Uterus (tissue), 2 donors: ENCODE data around the gene TAF1B.

Source experiments
- POLR2A ChIP-seq, 2 donors: fragments of 450-650 bp; IDR thresholded peaks; one replicate each; pipeline ENCODE4 v1.6.1; 2016; ENCODE audit warnings: antibody characterized with exemption in 2 of 2, mild to moderate bottlenecking in 1 of 2, moderate library complexity in 1 of 2
- TF ChIP-seq, protein P1 (sequence below), 4 experiments: fragments of 200-600 bp in 2 of 4; fragments of 450-650 bp in 2 of 4; sonication (generic) in 2 of 4; IDR thresholded peaks; one replicate each; pipeline ENCODE4 v1.5.1; 2016 to 2019; ENCODE audit warnings: antibody characterized with exemption in 4 of 4, mild to moderate bottlenecking in 2 of 4, moderate library complexity in 1 of 4

DNA sequence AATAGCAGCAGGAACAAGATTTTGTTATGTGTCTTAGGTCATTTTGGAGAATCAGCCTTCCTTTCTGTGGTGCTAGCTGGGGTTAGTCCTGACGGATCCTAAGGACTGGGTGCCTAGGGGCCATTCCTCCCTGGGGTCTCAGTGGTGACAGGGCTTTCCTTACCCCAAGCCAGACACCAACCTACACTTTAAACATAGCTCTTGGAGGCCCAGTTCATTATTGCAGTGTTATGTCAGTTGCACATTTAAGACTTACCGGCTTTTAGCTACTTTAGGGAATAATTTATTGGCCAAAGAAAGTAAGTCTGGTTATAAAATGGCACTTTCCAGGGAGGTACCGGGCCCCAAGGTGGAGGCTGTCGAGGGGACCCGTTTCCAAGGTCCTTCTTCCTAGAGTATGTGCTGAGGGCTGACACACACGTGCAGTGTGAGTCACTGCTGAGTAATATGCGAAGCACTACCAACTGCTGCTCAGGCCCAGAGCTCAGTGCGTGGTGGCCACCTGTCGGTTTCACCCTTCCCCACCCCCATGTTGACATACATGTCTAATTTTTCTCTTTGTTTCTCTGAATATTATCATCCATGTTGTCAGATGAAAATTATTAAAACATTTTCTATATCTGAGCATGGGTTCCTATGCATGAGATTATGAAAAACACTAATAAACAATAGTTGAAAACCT lies 71.3 kb downstream of the TAF1B start:
- no peak for TF ChIP-seq POLR2A (IDR thresholded peaks at IDR 0.05)
- TF ChIP-seq, protein P1, sequence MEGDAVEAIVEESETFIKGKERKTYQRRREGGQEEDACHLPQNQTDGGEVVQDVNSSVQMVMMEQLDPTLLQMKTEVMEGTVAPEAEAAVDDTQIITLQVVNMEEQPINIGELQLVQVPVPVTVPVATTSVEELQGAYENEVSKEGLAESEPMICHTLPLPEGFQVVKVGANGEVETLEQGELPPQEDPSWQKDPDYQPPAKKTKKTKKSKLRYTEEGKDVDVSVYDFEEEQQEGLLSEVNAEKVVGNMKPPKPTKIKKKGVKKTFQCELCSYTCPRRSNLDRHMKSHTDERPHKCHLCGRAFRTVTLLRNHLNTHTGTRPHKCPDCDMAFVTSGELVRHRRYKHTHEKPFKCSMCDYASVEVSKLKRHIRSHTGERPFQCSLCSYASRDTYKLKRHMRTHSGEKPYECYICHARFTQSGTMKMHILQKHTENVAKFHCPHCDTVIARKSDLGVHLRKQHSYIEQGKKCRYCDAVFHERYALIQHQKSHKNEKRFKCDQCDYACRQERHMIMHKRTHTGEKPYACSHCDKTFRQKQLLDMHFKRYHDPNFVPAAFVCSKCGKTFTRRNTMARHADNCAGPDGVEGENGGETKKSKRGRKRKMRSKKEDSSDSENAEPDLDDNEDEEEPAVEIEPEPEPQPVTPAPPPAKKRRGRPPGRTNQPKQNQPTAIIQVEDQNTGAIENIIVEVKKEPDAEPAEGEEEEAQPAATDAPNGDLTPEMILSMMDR (IDR thresholded peaks at IDR 0.05) = no peak
